NCI-H748 (cell line): Measurements from ENCODE around the gene RBM4.

ENCODE experiments used
- DNase-seq: peaks from one replicate; lab custom pipeline; 2025; ENCODE audit not compliant: unreplicated experiment; lab: John Stamatoyannopoulos, UW

RBM4 gene

GRCh38 chr11:66649903-66650302 lies 11.4 kb downstream of the RBM4 start:
- DNase-seq: no peak

GRCh38 chr11:66651016-66651415 lies 12.5 kb downstream of the RBM4 start:
- DNase-seq: no peak

- no peak for DNase-seq
Measured at GRCh38 chr11:66652651-66653050, 14.1 kb downstream of the RBM4 start.

GRCh38 chr11:66653123-66653522 lies 14.6 kb downstream of the RBM4 start:
- DNase-seq: no peak

GRCh38 chr11:66659763-66660162 lies 21.3 kb downstream of the RBM4 start:
- no peak for DNase-seq

GRCh38 chr11:66663741-66664296 lies 25.3 kb downstream of the RBM4 start:
- DNase-seq: no peak

- no peak for DNase-seq
Measured at GRCh38 chr11:66665369-66665768, 26.9 kb downstream of the RBM4 start.

- no peak for DNase-seq
Measured at GRCh38 chr11:66670816-66671215, 32.3 kb downstream of the RBM4 start.

GRCh38 chr11:66674964-66675602 lies 36.6 kb downstream of the RBM4 start:
- no peak for DNase-seq

GRCh38 chr11:66676282-66676919 lies 37.9 kb downstream of the RBM4 start:
- DNase-seq: no peak

GRCh38 chr11:66676931-66677598 lies 38.6 kb downstream of the RBM4 start:
- no peak for DNase-seq

GRCh38 chr11:66677599-66678375 lies 39.3 kb downstream of the RBM4 start, which contains the start of gene RBM4B:
Gene RBM4B, minus strand, starts transcription at chr11:66677887. Its CDS starts 808 bp downstream, at chr11:66677079.
- peak; percentile 98 for DNase-seq

GRCh38 chr11:66680966-66681645 lies 42.6 kb downstream of the RBM4 start:
- DNase-seq: no peak

- DNase-seq: no peak
Measured at GRCh38 chr11:66683877-66684276, 45.4 kb downstream of the RBM4 start.

- DNase-seq: no peak
Measured at GRCh38 chr11:66684635-66685034, 46.1 kb downstream of the RBM4 start.

GRCh38 chr11:66685276-66686099 lies 47.0 kb downstream of the RBM4 start:
- no peak for DNase-seq

- no peak for DNase-seq
Measured at GRCh38 chr11:66686100-66686785, 47.7 kb downstream of the RBM4 start.

GRCh38 chr11:66686801-66687750 lies 48.6 kb downstream of the RBM4 start:
- no peak for DNase-seq
